KMS-11 (cell line): ENCODE data around the gene CCDC86.

Experiments
- H2AFZ ChIP-seq: fragments of 200-600 bp; sonication (generic); 2 replicates; pipeline ENCODE4 v1.6.1; 2016; ENCODE audit warnings: antibody characterized with exemption, mixed run types, low read depth
- H3K27ac ChIP-seq: fragments of 200-600 bp; sonication (generic); 2 replicates; pipeline ENCODE4 v1.6.1; 2016; ENCODE audit warnings: mild to moderate bottlenecking, mixed run types
- H3K27me3 ChIP-seq: fragments of 200-600 bp; sonication (generic); 2 replicates; pipeline ENCODE4 v1.6.1; 2017; ENCODE audit warnings: mild to moderate bottlenecking, low read depth, mixed run types, moderate library complexity; ENCODE audit not compliant: insufficient read depth
- H3K36me3 ChIP-seq: fragments of 200-600 bp; sonication (generic); 2 replicates; pipeline ENCODE4 v1.6.1; 2017; ENCODE audit warnings: mild to moderate bottlenecking, mixed run types; ENCODE audit not compliant: insufficient read depth
- H3K4me1 ChIP-seq: fragments of 200-600 bp; sonication (generic); 2 replicates; pipeline ENCODE4 v1.6.1; 2016; ENCODE audit warnings: mild to moderate bottlenecking, low read depth, mixed run types; ENCODE audit not compliant: poor library complexity, severe bottlenecking
- H3K4me2 ChIP-seq: fragments of 200-600 bp; sonication (generic); 2 replicates; pipeline ENCODE4 v1.7.0; 2016; ENCODE audit warnings: mild to moderate bottlenecking, mixed run types
- H3K4me3 ChIP-seq: fragments of 200-600 bp; sonication (generic); IDR thresholded peaks from 2 replicates; pipeline ENCODE4 v1.6.1; 2017; ENCODE audit warnings: low read depth, low read length, mixed read lengths; ENCODE audit not compliant: insufficient read depth
- H3K79me2 ChIP-seq: fragments of 200-600 bp; sonication (generic); 2 replicates; pipeline ENCODE4 v1.6.1; 2016; ENCODE audit warnings: low read depth, mixed run types; ENCODE audit not compliant: insufficient read depth
- H3K9ac ChIP-seq: fragments of 200-600 bp; sonication (generic); 2 replicates; pipeline ENCODE4 v1.6.1; 2016; ENCODE audit warnings: mild to moderate bottlenecking, mixed run types
- H4K20me1 ChIP-seq: fragments of 200-600 bp; sonication (generic); 2 replicates; pipeline ENCODE4 v1.6.1; 2016; ENCODE audit warnings: mild to moderate bottlenecking, mixed run types; ENCODE audit not compliant: insufficient read depth
- TF ChIP-seq, protein P1 (sequence below): fragments of 200-600 bp; sonication (generic); conservative IDR thresholded peaks from 2 replicates; pipeline ENCODE4 v1.6.1; 2017; ENCODE audit warnings: low read depth, mild to moderate bottlenecking, antibody characterized with exemption, low read length, moderate library complexity, mixed read lengths

Gene CCDC86

GRCh38 chr11:60809691-60810090, 32.2 kb upstream of the CCDC86 start:
- Histone ChIP-seq H4K20me1 (no peaks in the 10 kb centered on the region), H3K4me1 (no peaks in the 10 kb centered on the region), H3K36me3 (no peaks in the 10 kb centered on the region), H3K27me3 (no peaks in the 10 kb centered on the region), H3K4me2 (no peak overlapping the region), H3K4me3 (no peak overlapping the region), H3K79me2 (no peaks in the 10 kb centered on the region), H2AFZ (no peak overlapping the region), H3K27ac (no peak overlapping the region), H3K9ac (no peak overlapping the region)
- TF ChIP-seq, protein P1, sequence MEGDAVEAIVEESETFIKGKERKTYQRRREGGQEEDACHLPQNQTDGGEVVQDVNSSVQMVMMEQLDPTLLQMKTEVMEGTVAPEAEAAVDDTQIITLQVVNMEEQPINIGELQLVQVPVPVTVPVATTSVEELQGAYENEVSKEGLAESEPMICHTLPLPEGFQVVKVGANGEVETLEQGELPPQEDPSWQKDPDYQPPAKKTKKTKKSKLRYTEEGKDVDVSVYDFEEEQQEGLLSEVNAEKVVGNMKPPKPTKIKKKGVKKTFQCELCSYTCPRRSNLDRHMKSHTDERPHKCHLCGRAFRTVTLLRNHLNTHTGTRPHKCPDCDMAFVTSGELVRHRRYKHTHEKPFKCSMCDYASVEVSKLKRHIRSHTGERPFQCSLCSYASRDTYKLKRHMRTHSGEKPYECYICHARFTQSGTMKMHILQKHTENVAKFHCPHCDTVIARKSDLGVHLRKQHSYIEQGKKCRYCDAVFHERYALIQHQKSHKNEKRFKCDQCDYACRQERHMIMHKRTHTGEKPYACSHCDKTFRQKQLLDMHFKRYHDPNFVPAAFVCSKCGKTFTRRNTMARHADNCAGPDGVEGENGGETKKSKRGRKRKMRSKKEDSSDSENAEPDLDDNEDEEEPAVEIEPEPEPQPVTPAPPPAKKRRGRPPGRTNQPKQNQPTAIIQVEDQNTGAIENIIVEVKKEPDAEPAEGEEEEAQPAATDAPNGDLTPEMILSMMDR = no peak

DNA sequence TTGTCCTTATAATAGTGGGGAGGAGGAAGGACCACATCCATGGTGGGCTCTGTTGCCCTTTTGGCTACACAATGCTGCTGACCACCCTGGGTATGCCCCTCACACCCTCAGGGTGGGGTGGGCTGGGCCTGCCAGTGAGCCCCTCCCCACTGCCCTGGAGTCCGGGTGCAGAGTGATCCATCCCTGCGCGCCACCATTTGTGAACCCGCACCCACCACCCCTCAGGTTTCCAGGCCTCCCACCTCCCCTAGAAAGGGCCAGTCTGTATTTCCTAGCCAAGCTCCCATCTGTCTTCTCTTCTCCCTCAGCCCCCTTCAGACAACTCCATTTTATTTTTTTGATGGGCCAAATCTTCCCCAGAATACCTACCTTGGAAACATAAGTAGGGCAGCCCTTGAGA, 31.8 kb upstream of the CCDC86 start:
- H3K9ac ChIP-seq = no peak overlapping the region
- H3K4me1 ChIP-seq = no peaks in the 10 kb centered on the region
- H3K27ac ChIP-seq = no peak overlapping the region

GRCh38 chr11:60810569-60810968, 31.3 kb upstream of the CCDC86 start:
- Histone ChIP-seq H4K20me1 (no peaks in the 10 kb centered on the region), H3K79me2 (no peaks in the 10 kb centered on the region), H3K9ac (no peak overlapping the region), H3K4me1 (no peaks in the 10 kb centered on the region), H3K27ac (no peak overlapping the region), H3K36me3 (no peaks in the 10 kb centered on the region), H2AFZ (no peak overlapping the region), H3K4me2 (no peak overlapping the region), H3K4me3 (no peak overlapping the region), H3K27me3 (no peaks in the 10 kb centered on the region)
- TF ChIP-seq, protein P1 = no peak

More for the DNA sequence above, 31.8 kb upstream of the CCDC86 start:
- Histone ChIP-seq H3K79me2 (no peaks in the 10 kb centered on the region), H3K27me3 (no peaks in the 10 kb centered on the region), H4K20me1 (no peaks in the 10 kb centered on the region), H3K36me3 (no peaks in the 10 kb centered on the region), H3K4me3 (no peak overlapping the region), H3K4me2 (no peak overlapping the region), H2AFZ (no peak overlapping the region)
- TF ChIP-seq, protein P1 = no peak

GRCh38 chr11:60813324-60813723, 28.6 kb upstream of the CCDC86 start:
- TF ChIP-seq, protein P1 = no peak
- Histone ChIP-seq H3K9ac (no peak overlapping the region), H3K4me3 (no peak overlapping the region), H3K27me3 (no peaks in the 10 kb centered on the region), H3K4me1 (no peaks in the 10 kb centered on the region), H3K4me2 (no peak overlapping the region), H3K27ac (no peak overlapping the region), H2AFZ (no peak overlapping the region), H4K20me1 (no peaks in the 10 kb centered on the region), H3K36me3 (no peaks in the 10 kb centered on the region), H3K79me2 (no peaks in the 10 kb centered on the region)
